Chondrocyte (in vitro differentiated cells): ENCODE data around the gene ISG15. TPM values are rescaled to one million over a fixed set of nuclear protein-coding genes. Genes with fewer than 3 reads are reported as not detected.
A peak's percentile ranks its signal among the peaks of the same experiment; 100 is the strongest.
"Not testable (repeated sequence)": the region's sequence is repeated elsewhere in the genome, so short reads cannot be mapped to it uniquely, and the experiment has no call there.

Experiments used
- DNase-seq: peaks from one replicate; pipeline ENCODE4 v3.0.0; 2021; ENCODE audit warnings: mixed read lengths, low spot score
- H3K27ac Mint-ChIP-seq: one replicate; pipeline ENCODE4 v1.8.0; 2021; ENCODE audit warnings: mild to moderate bottlenecking, moderate library complexity, mixed read lengths; ENCODE audit not compliant: unreplicated experiment
- H3K27me3 Mint-ChIP-seq: 2 replicates; pipeline ENCODE4 v1.8.0; 2021; ENCODE audit warnings: low read depth, mixed read lengths
- H3K36me3 Mint-ChIP-seq: 2 replicates; pipeline ENCODE4 v1.8.0; 2021; ENCODE audit warnings: low read depth, mixed read lengths
- H3K4me1 Mint-ChIP-seq: 2 replicates; pipeline ENCODE4 v1.8.0; 2021; ENCODE audit warnings: low read depth, mild to moderate bottlenecking, mixed read lengths
- H3K4me3 Mint-ChIP-seq: one replicate; pipeline ENCODE4 v1.8.0; 2021; ENCODE audit warnings: mild to moderate bottlenecking, moderate library complexity, mixed read lengths; ENCODE audit not compliant: unreplicated experiment
- H3K9me3 Mint-ChIP-seq: 2 replicates; pipeline ENCODE4 v1.8.0; 2021; ENCODE audit warnings: low read depth, mixed read lengths
- CTCF ChIP-seq: fragments of 200-600 bp; sonication (generic); IDR thresholded peaks from 2 replicates; pipeline ENCODE4 v1.5.0; 2021; ENCODE audit warnings: antibody characterized with exemption, mild to moderate bottlenecking, moderate library complexity
- total RNA-seq: library from RNA; stranded (reverse); gene quantifications from 3 replicates; pipeline ENCODE4 v1.2.1, GENCODE V29; 2021

The ISG15 gene
- total RNA-seq, 1 donor from 2014 or later: 42.2 TPM

- Mint-ChIP-seq H3K9me3 (no peaks in the 10 kb centered on the region), H3K4me1 (peaks cover 32% of the 10 kb centered on the region), H3K27ac (no peak overlapping the region), H3K36me3 (peaks cover 2% of the 10 kb centered on the region), H3K4me3 (peak overlapping the region; percentile 6), H3K27me3 (no peaks in the 10 kb centered on the region)
- DNase-seq: no peak
- TF ChIP-seq CTCF: no peak
Observed at GRCh38 chr1:1024149-1024770, 11.0 kb downstream of the ISG15 start.

DNA sequence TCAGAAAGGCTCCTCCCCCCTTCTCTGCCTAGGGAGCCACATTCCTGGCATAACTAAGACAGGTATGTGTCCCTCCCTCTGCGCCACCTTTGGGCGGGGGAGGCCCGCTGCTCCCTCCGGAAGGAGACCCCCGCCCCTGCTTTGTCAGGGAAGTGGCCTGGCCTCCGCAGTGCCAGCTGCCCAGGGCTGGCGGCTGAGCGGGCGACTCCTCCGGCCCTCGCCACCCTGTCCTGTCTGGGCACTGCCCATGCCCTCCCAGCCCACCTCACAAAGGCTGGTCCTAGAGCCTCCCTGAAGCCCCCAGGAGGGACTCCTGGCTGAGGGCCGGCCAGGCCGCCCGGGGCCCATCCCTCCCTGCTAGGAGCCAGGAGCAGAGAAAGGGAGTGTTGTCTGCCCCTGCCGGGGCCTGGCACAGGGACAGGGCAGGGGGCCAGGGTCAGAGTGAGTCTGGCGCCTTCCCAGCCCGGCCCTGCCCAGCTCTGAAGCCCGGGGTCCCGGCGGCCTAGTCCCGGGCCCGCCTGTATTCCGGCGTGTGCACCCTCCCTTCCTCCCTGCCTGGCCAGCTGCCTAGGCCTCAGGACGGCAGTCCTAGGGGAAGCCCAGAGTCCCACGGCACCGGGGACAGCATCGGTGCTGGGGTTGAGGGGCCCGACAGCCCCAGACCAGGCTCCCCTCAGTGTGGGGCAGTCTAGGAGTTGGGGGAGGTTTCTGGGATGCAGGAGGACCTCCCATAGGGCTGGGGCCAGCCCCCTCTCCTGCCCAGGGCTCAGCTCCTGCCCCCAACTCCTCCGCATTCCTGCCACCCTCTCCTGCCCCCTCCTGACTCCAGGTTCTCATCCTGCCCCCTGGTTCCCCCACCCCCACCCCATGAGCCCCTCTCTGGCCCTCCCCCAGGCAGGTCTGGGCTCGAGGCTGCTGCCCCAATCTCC is 11.7 kb downstream of the ISG15 start:
- H3K27ac Mint-ChIP-seq: no peak overlapping the region
- peak overlapping the region; percentile 6 for H3K4me3 Mint-ChIP-seq
- TF ChIP-seq CTCF: no peak
- H3K4me1 Mint-ChIP-seq: peaks cover 32% of the 10 kb centered on the region
- no peak for DNase-seq
- H3K9me3 Mint-ChIP-seq: no peaks in the 10 kb centered on the region
- peaks cover 2% of the 10 kb centered on the region for H3K36me3 Mint-ChIP-seq
- no peaks in the 10 kb centered on the region for H3K27me3 Mint-ChIP-seq

GRCh38 chr1:1025730-1026129 is 12.4 kb downstream of the ISG15 start:
- Mint-ChIP-seq H3K4me3 (no peak overlapping the region), H3K27me3 (no peaks in the 10 kb centered on the region), H3K36me3 (peaks cover 2% of the 10 kb centered on the region), H3K27ac (no peak overlapping the region), H3K9me3 (no peaks in the 10 kb centered on the region), H3K4me1 (peaks cover 32% of the 10 kb centered on the region)
- no peak for TF ChIP-seq CTCF
- no peak for DNase-seq

GRCh38 chr1:1026599-1027413 is 13.5 kb downstream of the ISG15 start:
- no peak overlapping the region for H3K27ac Mint-ChIP-seq
- TF ChIP-seq CTCF: no peak
- H3K4me3 Mint-ChIP-seq: no peak overlapping the region
- no peak for DNase-seq
- H3K9me3 Mint-ChIP-seq: no peaks in the 10 kb centered on the region
- H3K27me3 Mint-ChIP-seq: no peaks in the 10 kb centered on the region
- peaks cover 24% of the 10 kb centered on the region for H3K4me1 Mint-ChIP-seq
- peaks cover 2% of the 10 kb centered on the region for H3K36me3 Mint-ChIP-seq

GRCh38 chr1:1027791-1028190 is 14.5 kb downstream of the ISG15 start:
- Mint-ChIP-seq H3K36me3 (peaks cover 2% of the 10 kb centered on the region), H3K4me3 (no peak overlapping the region), H3K27ac (no peak overlapping the region), H3K4me1 (peaks cover 22% of the 10 kb centered on the region), H3K9me3 (no peaks in the 10 kb centered on the region), H3K27me3 (no peaks in the 10 kb centered on the region)
- no peak for TF ChIP-seq CTCF
- DNase-seq: no peak

DNA sequence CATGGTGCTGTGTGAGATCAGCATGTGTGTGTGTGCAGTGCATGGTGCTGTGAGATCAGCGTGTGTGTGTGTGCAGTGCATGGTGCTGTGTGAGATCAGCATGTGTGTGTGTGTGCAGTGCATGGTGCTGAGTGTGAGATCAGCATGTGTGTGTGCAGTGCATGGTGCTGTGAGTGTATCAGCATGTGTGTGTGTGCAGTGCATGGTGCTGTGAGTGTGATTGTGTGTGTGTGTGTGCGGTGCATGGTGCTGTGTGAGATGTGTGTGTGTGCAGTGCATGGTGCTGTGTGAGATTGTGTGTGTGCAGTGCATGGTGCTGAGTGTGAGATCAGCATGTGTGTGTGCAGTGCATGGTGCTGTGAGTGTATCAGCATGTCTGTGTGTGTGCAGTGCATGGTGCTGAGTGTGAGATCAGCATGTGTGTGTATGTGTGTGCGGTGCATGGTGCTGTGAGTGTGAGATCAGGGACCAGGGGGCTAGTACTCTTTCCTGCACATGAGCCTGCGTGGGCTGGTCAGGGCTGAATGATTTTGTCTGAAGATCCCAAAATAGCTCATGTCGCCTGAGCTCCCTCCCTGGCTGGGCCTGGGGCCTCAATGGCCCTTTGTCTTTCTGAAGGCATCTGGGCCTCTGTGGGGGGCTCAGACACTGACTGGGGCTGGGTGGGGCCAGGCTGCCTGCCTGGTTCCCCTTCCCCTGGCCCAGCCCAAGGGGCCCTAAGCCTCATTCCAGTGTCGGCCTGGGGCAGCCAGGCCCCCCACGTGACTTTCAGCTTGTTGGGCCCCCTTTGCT is 17.8 kb downstream of the ISG15 start:
- not testable (repeated sequence) for DNase-seq, H3K27ac Mint-ChIP-seq, H3K4me3 Mint-ChIP-seq, H3K27me3 Mint-ChIP-seq, H3K9me3 Mint-ChIP-seq, H3K36me3 Mint-ChIP-seq
- H3K4me1 Mint-ChIP-seq: peaks cover 10% of the 10 kb centered on the region
